HFF-Myc (cell line): ENCODE measurements around the gene FBXL3.

Experiments used
- DNase-seq: peaks from one replicate; pipeline ENCODE4 v3.0.0-alpha.2; 2011; ENCODE audit warnings: low read depth; ENCODE audit errors: extremely low read depth
- H3K4me3 ChIP-seq: replicated peaks from 2 replicates; pipeline ENCODE4 v1.5.1; 2011; ENCODE audit warnings: low read depth, mild to moderate bottlenecking, control low read depth, low read length
- CTCF ChIP-seq: IDR thresholded peaks from 2 replicates; pipeline ENCODE4 v1.5.1; 2012; ENCODE audit warnings: mild to moderate bottlenecking, low read depth, low read length, control low read depth; ENCODE audit errors: missing control alignments

FBXL3 gene

DNA sequence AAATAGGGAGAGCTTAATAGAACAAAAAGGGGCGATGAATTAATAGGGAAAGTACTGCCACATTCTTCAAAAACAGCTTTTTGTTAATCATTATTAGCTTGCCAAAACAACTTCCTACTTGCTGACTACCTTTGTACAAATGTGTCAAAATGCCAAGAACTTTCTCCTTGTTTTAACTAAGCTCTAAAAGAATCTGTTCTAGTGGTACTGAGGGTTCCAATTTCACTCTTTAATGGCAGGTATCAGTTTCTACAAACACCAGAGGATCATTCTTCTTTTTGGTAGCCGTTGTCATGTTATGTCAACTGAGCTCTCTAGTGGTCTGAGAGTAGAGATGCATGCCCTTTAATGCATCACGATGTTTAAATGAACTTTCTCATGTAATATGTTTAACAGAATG is 29.4 kb upstream of the FBXL3 start:
- no peak for TF ChIP-seq CTCF
- no peak for DNase-seq
- H3K4me3 ChIP-seq = no peak overlapping the region

GRCh38 chr13:77055158-77055557 is 28.2 kb upstream of the FBXL3 start:
- no peak for TF ChIP-seq CTCF
- DNase-seq = no peak
- H3K4me3 ChIP-seq = no peak overlapping the region

GRCh38 chr13:77053192-77053591 is 26.2 kb upstream of the FBXL3 start:
- no peak for TF ChIP-seq CTCF
- DNase-seq = no peak
- H3K4me3 ChIP-seq = no peak overlapping the region

DNA sequence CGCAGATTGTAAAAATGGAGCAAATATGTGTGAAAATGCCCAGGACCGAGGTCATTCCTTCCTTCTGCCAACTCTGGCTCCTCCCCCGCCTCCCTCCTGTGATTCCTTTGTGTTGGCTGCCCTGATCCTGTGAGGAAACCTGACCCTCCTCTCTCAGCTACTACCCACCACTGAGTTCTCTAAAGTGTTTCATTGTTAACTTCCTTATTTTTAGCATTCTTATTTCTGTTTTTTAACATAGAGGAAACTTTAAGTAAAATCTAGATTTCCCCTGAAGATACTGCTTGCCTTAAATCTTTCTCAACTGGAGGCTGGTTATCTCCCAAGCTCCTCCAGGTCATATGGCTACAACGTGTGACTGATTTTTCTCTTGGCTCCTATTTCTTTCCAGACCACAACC is 21.7 kb upstream of the FBXL3 start:
- H3K4me3 ChIP-seq = no peak overlapping the region
- TF ChIP-seq CTCF = no peak
- no peak for DNase-seq

DNA sequence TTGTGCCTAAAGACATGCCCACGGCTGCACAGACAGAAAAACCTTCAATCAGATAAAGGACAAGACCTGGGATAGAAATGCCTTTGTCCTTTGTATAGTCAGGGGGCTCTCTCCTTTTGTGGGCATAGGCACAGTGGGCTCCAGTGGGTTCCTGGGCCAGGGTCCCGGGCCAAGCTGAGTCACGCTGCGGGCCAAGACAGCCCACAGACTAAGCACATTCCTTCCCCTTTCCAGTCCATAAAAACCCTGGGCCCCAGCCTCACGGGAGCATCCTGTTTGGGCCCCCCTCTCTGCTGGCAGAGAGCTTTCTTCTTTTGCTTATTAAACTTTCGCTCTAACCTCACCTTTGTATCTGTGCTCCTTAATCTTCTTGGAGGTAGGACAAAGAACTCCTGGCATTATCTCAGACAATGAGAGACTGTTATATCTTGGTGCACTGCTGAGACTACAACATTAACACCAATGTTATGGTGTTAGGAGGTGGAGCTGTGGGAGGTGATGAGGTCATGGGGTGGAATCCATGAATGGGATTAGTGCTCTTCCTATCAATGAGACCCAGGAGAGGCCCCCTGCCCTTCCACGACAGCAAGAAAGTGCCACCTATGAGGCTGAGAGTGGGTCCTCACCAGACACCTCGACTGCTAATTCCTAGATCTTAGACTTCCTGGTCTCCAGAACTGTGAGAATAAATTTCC is 20.8 kb upstream of the FBXL3 start:
- DNase-seq = no peak
- TF ChIP-seq CTCF = no peak
- H3K4me3 ChIP-seq = no peak overlapping the region

- TF ChIP-seq CTCF = no peak
- H3K4me3 ChIP-seq = no peak overlapping the region
- no peak for DNase-seq
These were observed 15.7 kb upstream of the FBXL3 start for GRCh38 chr13:77042566-77043177.
